DOHH2 (cell line): Measurements from ENCODE around the gene G2E3.

ENCODE experiments used
- CTCF ChIP-seq: fragments of 200-600 bp; sonication (generic); IDR thresholded peaks from one replicate; pipeline ENCODE4 v1.5.1; 2014; ENCODE audit warnings: antibody characterized with exemption, mild to moderate bottlenecking, low read depth, low read length; ENCODE audit not compliant: poor library complexity, severe bottlenecking
- EZH2phosphoT487 ChIP-seq: fragments of 200-600 bp; sonication (generic); IDR thresholded peaks from 2 replicates; pipeline ENCODE4 v1.6.1; 2017; ENCODE audit warnings: borderline replicate concordance, mild to moderate bottlenecking, antibody characterized with exemption, low read length, moderate library complexity, mixed read lengths

- TF ChIP-seq CTCF (no peak), EZH2phosphoT487 (no peak)
Observed at GRCh38 chr14:30527196-30527595, 31.8 kb upstream of the G2E3 start.
